ENCODE results near the gene HID1.

DNA sequence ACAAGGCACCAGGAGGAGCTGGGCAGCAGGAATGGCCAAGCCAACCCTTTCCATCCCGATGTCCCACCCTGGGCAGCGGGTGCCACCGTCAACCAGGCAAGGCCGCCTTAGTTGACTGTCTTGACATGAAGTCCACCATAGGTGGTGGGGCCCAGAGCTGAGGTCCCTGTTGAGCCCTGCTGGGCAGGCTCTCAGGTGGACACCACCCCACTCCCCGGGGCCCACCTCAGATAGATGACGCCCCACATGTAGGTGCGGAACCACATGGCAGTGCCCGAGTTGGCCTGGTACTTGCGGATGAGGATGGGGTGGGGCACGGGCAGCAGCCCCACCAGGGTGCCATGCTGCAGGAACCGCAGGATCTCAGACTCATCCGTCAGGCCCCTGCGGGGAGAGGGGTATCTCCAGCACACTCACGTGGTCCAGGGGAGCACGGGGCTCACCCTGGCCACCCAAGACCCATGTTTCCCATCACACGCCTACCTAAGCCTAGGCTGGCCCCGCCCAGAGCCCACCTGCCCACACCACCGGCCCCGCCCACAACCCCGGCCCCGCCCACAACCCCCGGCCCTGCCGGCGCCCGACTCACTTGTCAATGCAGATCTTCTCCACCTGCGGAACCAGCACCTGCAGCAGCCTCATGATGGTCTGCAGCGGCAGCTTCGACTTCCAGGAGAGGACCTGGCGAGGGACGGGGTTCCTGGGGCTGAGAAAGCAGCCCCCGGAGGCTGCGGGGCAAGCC, 20.7 kb downstream of the HID1 start:
- TF ChIP-seq, protein P1, sequence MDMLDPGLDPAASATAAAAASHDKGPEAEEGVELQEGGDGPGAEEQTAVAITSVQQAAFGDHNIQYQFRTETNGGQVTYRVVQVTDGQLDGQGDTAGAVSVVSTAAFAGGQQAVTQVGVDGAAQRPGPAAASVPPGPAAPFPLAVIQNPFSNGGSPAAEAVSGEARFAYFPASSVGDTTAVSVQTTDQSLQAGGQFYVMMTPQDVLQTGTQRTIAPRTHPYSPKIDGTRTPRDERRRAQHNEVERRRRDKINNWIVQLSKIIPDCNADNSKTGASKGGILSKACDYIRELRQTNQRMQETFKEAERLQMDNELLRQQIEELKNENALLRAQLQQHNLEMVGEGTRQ (IDR thresholded peaks at IDR 0.05), result no peak
- TF ChIP-seq ZC3H11A (IDR thresholded peaks at IDR 0.05), result no peak
- TF ChIP-seq EP300 (IDR thresholded peaks at IDR 0.05), result no peak
- TF ChIP-seq RFX5 (IDR thresholded peaks at IDR 0.05), result no peak
- TF ChIP-seq, protein P2, sequence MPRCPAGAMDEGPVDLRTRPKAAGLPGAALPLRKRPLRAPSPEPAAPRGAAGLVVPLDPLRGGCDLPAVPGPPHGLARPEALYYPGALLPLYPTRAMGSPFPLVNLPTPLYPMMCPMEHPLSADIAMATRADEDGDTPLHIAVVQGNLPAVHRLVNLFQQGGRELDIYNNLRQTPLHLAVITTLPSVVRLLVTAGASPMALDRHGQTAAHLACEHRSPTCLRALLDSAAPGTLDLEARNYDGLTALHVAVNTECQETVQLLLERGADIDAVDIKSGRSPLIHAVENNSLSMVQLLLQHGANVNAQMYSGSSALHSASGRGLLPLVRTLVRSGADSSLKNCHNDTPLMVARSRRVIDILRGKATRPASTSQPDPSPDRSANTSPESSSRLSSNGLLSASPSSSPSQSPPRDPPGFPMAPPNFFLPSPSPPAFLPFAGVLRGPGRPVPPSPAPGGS (IDR thresholded peaks at IDR 0.05), result no peak
- TF ChIP-seq, protein P3, sequence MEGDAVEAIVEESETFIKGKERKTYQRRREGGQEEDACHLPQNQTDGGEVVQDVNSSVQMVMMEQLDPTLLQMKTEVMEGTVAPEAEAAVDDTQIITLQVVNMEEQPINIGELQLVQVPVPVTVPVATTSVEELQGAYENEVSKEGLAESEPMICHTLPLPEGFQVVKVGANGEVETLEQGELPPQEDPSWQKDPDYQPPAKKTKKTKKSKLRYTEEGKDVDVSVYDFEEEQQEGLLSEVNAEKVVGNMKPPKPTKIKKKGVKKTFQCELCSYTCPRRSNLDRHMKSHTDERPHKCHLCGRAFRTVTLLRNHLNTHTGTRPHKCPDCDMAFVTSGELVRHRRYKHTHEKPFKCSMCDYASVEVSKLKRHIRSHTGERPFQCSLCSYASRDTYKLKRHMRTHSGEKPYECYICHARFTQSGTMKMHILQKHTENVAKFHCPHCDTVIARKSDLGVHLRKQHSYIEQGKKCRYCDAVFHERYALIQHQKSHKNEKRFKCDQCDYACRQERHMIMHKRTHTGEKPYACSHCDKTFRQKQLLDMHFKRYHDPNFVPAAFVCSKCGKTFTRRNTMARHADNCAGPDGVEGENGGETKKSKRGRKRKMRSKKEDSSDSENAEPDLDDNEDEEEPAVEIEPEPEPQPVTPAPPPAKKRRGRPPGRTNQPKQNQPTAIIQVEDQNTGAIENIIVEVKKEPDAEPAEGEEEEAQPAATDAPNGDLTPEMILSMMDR (IDR thresholded peaks at IDR 0.05), result no peak
- TF ChIP-seq, protein P4, sequence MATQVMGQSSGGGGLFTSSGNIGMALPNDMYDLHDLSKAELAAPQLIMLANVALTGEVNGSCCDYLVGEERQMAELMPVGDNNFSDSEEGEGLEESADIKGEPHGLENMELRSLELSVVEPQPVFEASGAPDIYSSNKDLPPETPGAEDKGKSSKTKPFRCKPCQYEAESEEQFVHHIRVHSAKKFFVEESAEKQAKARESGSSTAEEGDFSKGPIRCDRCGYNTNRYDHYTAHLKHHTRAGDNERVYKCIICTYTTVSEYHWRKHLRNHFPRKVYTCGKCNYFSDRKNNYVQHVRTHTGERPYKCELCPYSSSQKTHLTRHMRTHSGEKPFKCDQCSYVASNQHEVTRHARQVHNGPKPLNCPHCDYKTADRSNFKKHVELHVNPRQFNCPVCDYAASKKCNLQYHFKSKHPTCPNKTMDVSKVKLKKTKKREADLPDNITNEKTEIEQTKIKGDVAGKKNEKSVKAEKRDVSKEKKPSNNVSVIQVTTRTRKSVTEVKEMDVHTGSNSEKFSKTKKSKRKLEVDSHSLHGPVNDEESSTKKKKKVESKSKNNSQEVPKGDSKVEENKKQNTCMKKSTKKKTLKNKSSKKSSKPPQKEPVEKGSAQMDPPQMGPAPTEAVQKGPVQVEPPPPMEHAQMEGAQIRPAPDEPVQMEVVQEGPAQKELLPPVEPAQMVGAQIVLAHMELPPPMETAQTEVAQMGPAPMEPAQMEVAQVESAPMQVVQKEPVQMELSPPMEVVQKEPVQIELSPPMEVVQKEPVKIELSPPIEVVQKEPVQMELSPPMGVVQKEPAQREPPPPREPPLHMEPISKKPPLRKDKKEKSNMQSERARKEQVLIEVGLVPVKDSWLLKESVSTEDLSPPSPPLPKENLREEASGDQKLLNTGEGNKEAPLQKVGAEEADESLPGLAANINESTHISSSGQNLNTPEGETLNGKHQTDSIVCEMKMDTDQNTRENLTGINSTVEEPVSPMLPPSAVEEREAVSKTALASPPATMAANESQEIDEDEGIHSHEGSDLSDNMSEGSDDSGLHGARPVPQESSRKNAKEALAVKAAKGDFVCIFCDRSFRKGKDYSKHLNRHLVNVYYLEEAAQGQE (IDR thresholded peaks at IDR 0.05), result no peak

Measured in A549 (cell line).